GM12874 (cell line): ENCODE results near the gene SSH3.

Experiments
- TF ChIP-seq, protein P1 (sequence below): IDR thresholded peaks from 2 replicates; pipeline ENCODE4 v1.5.1; 2011; ENCODE audit warnings: low read depth, mild to moderate bottlenecking, control low read depth, low read length, moderate library complexity; ENCODE audit not compliant: insufficient read depth

Gene SSH3

GRCh38 chr11:67303132-67303834 lies at the start of gene SSH3:
TSS of gene SSH3 (plus strand) at chr11:67303530. CDS start at chr11:67303626, 96 bp downstream.
- TF ChIP-seq, protein P1, sequence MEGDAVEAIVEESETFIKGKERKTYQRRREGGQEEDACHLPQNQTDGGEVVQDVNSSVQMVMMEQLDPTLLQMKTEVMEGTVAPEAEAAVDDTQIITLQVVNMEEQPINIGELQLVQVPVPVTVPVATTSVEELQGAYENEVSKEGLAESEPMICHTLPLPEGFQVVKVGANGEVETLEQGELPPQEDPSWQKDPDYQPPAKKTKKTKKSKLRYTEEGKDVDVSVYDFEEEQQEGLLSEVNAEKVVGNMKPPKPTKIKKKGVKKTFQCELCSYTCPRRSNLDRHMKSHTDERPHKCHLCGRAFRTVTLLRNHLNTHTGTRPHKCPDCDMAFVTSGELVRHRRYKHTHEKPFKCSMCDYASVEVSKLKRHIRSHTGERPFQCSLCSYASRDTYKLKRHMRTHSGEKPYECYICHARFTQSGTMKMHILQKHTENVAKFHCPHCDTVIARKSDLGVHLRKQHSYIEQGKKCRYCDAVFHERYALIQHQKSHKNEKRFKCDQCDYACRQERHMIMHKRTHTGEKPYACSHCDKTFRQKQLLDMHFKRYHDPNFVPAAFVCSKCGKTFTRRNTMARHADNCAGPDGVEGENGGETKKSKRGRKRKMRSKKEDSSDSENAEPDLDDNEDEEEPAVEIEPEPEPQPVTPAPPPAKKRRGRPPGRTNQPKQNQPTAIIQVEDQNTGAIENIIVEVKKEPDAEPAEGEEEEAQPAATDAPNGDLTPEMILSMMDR, result no peak

GRCh38 chr11:67253872-67254624 lies 49.3 kb upstream of the SSH3 start:
- TF ChIP-seq, protein P1, result no peak

DNA sequence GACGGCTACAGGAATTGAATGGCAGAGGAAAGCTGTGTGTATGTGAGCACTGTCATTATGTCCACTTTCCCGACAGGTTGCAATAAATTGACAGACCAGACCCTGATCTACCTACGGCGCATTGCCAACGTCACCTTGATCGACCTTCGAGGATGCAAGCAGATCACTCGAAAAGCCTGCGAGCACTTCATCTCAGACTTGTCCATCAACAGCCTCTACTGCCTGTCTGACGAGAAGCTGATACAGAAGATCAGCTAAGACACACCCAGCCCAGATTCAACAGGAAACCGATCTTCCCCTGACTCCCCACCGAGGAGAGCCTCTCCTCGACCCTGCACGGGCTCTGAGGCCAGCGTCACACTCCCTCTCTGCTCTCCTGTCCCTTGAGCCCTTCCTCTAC lies 48.5 kb upstream of the SSH3 start:
- TF ChIP-seq, protein P1, result no peak

DNA sequence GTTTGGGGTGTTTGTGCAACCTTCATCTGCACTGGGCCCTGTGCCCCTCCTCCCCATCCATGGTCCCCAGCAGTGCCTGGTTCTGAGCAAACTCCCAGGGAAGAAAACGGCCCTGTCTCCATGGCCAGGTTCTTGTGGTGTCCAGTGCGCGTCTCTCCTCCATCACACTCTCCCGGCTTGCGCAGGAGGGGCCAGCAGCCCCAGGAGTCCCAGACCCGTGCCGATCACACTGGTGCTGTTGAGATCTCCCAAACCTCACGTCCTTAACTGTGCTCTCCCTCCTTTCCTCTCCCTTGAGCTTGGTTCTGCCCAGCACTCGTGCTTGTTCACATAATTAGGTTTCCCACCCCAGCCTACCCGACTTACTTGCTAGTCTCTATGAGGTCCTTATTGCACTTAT lies 48.0 kb upstream of the SSH3 start:
- TF ChIP-seq, protein P1, result no peak

DNA sequence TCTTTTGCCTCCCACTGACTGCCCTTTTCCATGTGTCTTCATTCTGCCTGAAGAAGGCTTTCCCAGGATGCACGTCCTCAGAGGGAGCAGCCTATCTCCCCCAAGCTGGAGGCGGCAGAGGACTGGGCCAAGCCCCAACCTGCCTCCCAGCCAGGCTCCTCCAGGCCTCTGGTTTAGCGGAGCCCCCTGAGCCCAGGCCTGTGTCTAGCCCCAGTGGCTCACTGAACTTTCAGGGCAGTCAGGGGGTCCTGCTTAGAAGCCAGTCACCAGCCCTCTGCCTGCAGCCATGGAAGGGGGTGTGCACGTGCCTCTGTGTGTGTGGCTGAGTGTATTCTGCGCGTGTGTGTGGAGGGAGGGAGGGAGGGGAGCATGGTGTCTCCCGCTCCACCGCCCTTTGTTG lies 47.5 kb upstream of the SSH3 start:
- TF ChIP-seq, protein P1, result no peak

- TF ChIP-seq, protein P1, result no peak
Measured at GRCh38 chr11:67256477-67257135, 46.7 kb upstream of the SSH3 start.

- TF ChIP-seq, protein P1, result no peak
Measured at GRCh38 chr11:67260406-67260805, 42.9 kb upstream of the SSH3 start.
